Hepatic stellate cell (primary cell): ENCODE data around the gene UQCR10.
"Not testable (repeated sequence)": the region's sequence is repeated elsewhere in the genome, so short reads cannot be mapped to it uniquely, and the experiment has no call there.

ENCODE experiments used
- DNase-seq: peaks from one replicate; pipeline ENCODE4 v3.0.0; 2011; ENCODE audit warnings: low spot score

The UQCR10 gene

DNA sequence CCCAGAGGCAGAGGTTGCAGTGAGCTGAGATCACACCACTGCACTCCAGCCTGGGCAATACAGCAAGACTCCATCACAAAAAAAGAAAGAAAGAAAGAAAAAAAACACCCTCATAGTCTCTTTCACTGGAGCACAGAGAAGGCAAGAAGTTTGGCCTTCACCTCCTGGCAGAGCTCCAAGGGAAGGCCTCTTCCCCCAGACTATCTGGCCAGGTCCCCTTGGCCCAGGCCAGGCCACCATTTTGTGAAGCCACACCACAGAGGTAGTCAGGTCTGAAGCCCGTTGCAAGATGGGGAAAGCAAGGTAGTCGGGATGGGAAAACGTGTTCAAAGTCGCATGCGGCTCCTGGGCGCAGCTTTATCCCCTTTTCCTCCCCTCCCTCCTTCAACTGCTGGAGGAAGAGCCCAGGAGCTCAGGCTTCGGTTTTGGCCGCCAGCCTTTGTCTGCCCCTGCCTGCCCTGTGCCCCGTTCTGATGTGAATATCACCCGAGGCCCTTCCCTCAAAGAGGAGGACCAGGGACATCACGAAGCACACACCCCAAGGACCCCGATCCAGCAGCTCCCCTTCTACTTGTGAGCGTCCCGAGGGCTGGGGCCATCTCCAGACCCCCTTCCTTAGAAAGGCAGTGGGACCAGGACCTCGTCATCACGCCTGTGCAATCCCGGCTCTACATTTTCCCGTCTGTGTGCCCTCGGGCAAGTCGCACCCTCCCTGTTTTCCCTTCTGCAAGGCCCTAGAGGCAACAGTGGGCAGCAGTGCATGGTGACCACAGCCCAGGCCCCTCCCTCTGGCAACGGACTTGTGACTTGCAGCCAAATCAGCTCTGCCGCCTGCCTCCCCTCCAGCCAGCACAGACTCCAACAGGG, 29.7 kb upstream of the UQCR10 start:
- DNase-seq, result no peak

GRCh38 chr22:29738118-29738815, 28.9 kb upstream of the UQCR10 start:
- no peak for DNase-seq

- DNase-seq, result no peak
These were observed 27.8 kb upstream of the UQCR10 start for GRCh38 chr22:29739346-29739875.

- no peak for DNase-seq
These were observed 27.0 kb upstream of the UQCR10 start for GRCh38 chr22:29740216-29740615.

- DNase-seq, result no peak
These were observed 25.2 kb upstream of the UQCR10 start for GRCh38 chr22:29741926-29742325.

DNA sequence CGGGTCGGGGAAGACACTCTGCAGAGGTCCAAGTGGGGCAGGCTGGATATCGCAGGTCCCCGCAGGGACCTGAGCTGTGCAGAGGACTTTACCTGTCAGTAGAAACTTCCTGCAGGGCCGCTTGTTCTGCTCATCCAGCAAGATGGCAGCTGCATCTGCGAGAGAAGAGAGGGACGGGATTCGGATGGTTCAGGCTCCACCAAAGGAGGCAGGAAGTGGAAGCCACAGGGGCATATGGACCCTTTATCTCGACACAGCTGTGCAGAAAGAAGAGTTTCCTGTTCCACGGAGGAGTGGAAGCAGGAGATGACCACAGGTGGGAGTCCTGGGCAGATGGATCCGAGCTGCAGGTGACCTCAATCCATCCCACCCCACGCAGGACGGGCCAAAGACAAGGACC, 24.8 kb upstream of the UQCR10 start:
- DNase-seq, result no peak

- no peak for DNase-seq
These were observed 22.3 kb upstream of the UQCR10 start for GRCh38 chr22:29744902-29745301.

DNA sequence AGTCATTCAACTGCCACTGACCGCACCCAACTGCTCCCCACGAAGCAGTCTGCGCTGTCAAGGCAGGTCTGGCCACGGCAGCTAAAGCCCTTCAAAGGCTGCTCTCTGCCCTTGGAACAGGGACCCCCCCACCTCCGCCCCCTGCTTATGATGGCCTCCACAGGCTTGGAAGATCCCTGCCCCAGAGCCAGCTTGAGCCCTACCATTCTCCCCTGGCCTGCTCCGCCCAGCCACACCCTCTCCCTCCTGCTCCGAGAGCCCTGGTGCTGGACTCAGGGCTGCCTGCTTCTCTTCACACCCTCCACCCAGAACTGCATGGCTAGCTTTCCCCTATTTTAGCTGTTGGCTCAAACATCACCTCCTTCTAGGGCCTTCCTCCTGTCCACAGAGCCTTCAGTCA, 19.3 kb upstream of the UQCR10 start:
- no peak for DNase-seq

DNA sequence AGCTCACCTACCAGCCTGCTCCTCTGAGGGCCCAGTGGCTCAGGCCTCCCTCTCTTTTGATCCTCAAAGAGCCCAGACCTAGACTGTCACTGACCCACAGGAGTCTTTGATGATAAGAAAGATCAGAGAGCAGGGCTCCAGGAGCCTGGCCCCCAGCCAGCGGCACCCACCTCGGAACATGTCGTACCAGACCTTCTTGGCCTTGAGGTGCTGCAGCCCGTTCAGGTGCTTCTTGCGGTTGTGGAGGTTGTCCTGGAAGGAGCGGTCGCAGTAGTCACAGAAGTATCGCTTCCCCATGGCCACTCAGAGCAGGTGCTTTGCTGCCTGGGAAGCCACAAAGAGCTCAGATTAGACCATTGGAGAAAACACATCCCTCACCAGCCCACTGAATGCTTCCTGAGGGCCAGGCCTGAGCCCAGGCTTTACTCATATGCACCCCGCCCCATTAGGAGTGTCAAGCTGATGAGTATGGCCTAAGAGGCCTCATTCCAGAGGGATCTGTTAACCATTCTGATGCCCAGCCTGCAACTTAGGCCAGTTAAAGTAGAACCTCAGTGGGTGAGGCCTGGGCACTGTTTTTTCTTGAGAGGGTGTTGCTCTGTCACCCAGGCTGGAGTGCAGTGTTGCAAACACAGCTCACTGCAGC, 18.8 kb upstream of the UQCR10 start:
- no peak for DNase-seq

GRCh38 chr22:29750029-29750428, 17.1 kb upstream of the UQCR10 start:
- no peak for DNase-seq

GRCh38 chr22:29750559-29751538, 16.3 kb upstream of the UQCR10 start:
- no peak for DNase-seq

DNA sequence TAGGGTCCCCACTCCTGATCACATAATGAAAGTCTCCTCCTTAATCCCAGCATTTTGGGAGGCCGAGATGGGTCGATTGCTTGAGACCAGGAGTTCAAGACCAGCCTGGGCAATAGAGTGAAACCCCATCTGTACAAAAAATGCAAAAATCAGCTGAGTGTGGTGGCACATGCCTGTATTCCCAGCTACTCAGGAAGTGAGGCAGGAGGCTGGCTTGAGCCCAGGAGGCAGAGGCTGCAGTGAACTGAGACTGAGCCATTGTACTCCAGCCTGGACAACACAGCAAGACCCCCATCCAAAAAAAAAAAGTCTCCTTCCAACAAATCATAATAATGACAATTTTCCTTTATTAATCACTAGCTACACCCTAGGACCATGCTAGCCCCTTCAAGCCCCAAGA, 15.5 kb upstream of the UQCR10 start:
- no peak for DNase-seq

- no peak for DNase-seq
These were observed 13.1 kb upstream of the UQCR10 start for GRCh38 chr22:29753808-29754657.

DNA sequence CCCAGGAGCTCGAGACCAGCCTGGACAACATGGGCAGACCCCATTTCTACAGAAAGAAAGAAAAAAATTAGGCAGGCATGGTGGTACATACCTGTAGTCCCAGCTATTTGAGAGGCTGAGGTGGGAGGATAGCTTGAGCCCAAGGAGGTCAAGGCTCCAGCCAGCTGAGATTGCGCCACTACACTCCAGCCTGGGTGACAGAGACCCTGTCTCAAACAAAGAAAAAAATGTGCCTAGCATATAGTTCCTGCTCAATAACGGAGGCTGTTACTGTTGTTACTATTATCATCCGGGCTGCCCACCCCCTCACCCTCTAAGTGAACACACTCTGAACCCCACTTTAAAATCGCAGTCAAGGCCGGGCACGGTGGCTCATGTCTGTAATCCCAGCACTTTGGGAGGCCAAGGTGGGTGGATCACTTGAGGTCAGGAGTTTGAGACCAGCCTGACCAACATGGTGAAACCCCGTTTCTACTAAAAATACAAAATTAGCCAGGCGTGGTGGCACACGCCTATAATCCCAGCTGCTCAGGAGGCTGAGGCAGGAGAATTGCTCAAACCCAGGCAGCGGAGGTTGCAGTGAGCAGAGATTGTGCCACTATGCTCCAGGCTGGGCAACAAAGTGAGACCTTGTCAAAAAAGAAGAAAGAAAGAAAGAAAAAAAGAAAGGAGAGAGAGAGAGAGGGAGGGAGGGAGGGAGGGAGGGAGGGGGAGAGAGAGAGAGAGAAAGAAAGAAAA, 12.3 kb upstream of the UQCR10 start:
- DNase-seq, result not testable (repeated sequence)

DNA sequence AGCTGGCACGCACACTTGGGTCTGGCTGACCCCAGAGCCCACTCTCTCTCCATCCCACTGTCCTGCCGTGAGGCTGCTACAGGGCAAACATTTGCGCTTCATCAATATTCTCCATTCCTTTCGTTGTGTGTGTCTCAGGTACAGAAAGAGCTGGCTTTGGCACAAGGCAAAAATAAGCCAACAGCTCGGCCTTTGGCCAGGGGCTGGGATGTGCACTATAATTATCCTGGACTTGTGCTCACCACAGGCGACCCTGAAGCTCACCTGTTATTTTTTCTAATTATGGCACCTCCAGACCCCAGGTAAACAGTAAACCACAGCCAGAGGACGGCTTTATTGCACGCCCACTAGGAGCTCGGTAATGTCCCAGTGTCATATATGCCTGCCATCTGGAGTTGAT, 11.3 kb upstream of the UQCR10 start:
- DNase-seq, result no peak

GRCh38 chr22:29756341-29756740, 10.8 kb upstream of the UQCR10 start:
- no peak for DNase-seq

DNA sequence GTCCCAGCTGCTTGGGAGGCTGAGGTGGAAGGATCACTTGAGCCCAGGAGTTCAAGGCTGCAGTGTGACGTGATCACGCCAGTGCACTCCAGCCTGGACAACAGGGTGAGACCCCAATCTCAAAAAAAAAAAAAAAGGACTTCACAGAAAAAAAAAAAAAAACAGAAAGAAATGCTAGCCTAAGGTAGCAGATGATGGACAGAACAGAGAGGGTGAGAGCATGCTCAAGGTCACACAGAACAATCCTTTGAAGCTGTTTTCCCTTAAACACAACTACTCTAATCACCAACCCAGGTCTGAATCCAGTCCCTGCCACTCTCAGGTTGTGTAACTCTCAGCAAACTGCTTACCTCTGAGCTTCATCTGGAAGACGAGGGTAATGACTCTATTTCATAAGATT, 10.1 kb upstream of the UQCR10 start:
- no peak for DNase-seq

DNA sequence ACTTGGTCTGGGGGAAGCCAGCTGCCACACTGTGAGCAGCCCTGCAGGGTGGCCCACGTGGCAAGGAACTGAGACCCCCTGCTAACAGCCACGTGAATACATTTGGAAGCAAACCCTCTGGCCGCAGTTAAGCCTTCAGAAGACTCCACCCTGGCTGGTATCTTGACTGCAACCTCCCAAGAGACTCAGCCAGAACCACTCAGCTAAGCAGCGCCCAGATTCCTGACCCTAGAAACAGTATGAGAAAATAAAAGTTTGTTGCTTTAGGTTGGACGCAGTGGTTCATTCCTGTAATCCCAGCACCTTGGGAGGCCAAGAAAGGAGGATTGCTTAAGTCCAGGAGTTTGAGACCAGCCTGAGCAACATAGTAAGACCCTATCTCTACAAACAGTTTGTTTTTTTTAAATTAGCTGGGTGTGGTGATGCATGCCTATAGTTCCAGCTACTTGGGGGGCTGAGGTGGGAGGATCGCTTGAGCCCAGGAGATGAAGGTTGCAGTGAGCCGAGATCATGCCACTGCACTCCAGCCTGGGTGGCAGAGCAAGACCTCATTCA, 9.0 kb upstream of the UQCR10 start:
- DNase-seq, result no peak

GRCh38 chr22:29758959-29759358, 8.2 kb upstream of the UQCR10 start:
- DNase-seq, result no peak

- no peak for DNase-seq
These were observed 4.9 kb upstream of the UQCR10 start for GRCh38 chr22:29762263-29762662.
